HepG2 (cell line): Measurements from ENCODE around the gene CERS6. TPM values are rescaled to one million over a fixed set of nuclear protein-coding genes. Genes with fewer than 3 reads are reported as not detected.

Experiments used
- GABPB1 ChIP-seq: IDR thresholded peaks from 2 replicates; pipeline ENCODE4 v1.6.1; 2016; ENCODE audit warnings: mild to moderate bottlenecking, missing genetic modification reagents, moderate library complexity, missing compliant biosample characterization
- HNRNPL ChIP-seq: fragments of 200-400 bp; formaldehyde crosslinking; IDR thresholded peaks from 2 replicates; pipeline ENCODE4 v1.6.1; 2017; ENCODE audit warnings: mild to moderate bottlenecking, low read depth, low read length
- TCF7L2 ChIP-seq: IDR thresholded peaks from 2 replicates; pipeline ENCODE4 v1.6.1; 2011; ENCODE audit warnings: mild to moderate bottlenecking, low read depth, low read length, moderate library complexity
- ZNF660 ChIP-seq: sonication (generic); formaldehyde crosslinking; IDR thresholded peaks from 2 replicates; pipeline ENCODE4 v1.5.1; 2020; ENCODE audit warnings: mild to moderate bottlenecking, low read depth, missing genetic modification reagents, borderline replicate concordance
- ZNF678 ChIP-seq: sonication (generic); formaldehyde crosslinking; IDR thresholded peaks from 2 replicates; pipeline ENCODE4 v1.4.0; 2020; ENCODE audit warnings: mild to moderate bottlenecking, missing genetic modification reagents
- ZNF891 ChIP-seq: sonication (generic); formaldehyde crosslinking; IDR thresholded peaks from 2 replicates; pipeline ENCODE4 v1.5.0; 2020; ENCODE audit warnings: mild to moderate bottlenecking, missing genetic modification reagents
- polyA plus RNA-seq, 8 experiments: library from polyadenylated mRNA; depleted of rRNA in 3 of 8; stranded (reverse) in 7 of 8; unstranded in 1 of 8; fragments of >200 nt; fragmentation: Illumina TruSeq in 4 of 8; extraction: Trizol in 4 of 8; gene quantifications; 2 replicates each; pipeline versions ENCODE4 v1.2.1 to v1.2.3, GENCODE V29; 2011 to 2016; ENCODE audit warnings: low read depth in 4 of 8, missing spikeins in 1 of 8, mixed read lengths in 1 of 8; ENCODE audit not compliant: insufficient read depth in 1 of 8
- total RNA-seq, 5 experiments: library from RNA; depleted of rRNA; stranded (reverse); fragments of >200 nt; fragmentation: Illumina TruSeq; extraction: Trizol; gene quantifications; 2 replicates each; pipeline ENCODE4 v1.2.3, GENCODE V29; 2016; ENCODE audit warnings: low read depth in 1 of 5
- TF ChIP-seq, protein P1 (sequence below): sonication (generic); formaldehyde crosslinking; IDR thresholded peaks from 2 replicates; pipeline ENCODE4 v1.5.0; 2020; ENCODE audit warnings: mild to moderate bottlenecking, missing genetic modification reagents
- TF ChIP-seq, protein P2 (sequence below): sonication (generic); formaldehyde crosslinking; IDR thresholded peaks from 2 replicates; pipeline ENCODE4 v1.5.0; 2020; ENCODE audit warnings: missing genetic modification reagents
- TF ChIP-seq, protein P3 (sequence below): sonication (generic); formaldehyde crosslinking; IDR thresholded peaks from 2 replicates; pipeline ENCODE4 v1.4.0; 2020; ENCODE audit warnings: missing genetic modification reagents, borderline replicate concordance

The CERS6 gene
- total and polyA plus RNA-seq, 2 of the 13 experiments (the other 11 are each of a cell fraction or from before 2014, with no cell fraction given) = 10.1 to 20.3 TPM

DNA sequence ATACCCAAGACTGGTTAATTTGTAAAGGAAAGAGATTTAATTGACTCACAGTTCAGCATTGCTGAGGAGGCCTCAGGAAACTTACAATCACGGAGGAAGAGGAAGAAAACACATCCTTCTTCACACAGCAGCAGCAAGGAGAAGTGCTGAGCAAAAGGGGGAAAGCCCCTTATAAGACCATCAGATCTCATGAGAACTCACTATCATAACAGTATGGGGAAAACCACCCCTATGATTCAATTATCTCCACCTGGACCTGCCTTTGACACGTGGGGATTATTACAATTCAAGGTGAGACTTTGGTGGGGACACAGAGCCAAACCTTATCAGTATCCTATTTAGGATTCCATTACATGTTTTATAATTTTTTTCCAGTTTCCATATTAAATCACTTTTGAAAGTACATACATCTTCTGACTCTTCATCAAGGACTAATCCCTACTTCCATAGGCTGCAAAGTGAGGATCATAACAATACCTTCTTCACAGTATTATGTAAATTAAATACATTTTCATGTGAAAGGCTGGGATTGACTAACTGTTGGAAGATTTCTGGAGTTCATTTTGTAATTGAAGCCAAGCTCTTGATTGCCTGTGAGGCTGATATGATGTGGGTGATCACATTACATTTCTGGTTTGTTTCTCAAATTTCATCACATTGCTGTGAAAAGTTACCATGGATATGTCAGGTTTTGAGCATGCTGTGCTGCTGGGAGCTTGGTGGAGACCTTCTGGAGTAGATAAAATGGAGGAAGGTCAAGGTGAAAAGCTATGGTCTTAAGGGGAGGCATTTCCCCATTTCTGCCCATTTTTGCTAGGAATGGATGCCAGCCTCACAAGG is 31.7 kb upstream of the CERS6 start (continued):
- TF ChIP-seq, protein P1, sequence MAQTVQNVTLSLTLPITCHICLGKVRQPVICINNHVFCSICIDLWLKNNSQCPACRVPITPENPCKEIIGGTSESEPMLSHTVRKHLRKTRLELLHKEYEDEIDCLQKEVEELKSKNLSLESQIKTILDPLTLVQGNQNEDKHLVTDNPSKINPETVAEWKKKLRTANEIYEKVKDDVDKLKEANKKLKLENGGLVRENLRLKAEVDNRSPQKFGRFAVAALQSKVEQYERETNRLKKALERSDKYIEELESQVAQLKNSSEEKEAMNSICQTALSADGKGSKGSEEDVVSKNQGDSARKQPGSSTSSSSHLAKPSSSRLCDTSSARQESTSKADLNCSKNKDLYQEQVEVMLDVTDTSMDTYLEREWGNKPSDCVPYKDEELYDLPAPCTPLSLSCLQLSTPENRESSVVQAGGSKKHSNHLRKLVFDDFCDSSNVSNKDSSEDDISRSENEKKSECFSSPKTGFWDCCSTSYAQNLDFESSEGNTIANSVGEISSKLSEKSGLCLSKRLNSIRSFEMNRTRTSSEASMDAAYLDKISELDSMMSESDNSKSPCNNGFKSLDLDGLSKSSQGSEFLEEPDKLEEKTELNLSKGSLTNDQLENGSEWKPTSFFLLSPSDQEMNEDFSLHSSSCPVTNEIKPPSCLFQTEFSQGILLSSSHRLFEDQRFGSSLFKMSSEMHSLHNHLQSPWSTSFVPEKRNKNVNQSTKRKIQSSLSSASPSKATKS (CRISPR knock-in tag) = no peak
- TF ChIP-seq ZNF891 (CRISPR knock-in tag) = no peak
- TF ChIP-seq GABPB1 = no peak
- TF ChIP-seq ZNF660 (CRISPR knock-in tag) = no peak
- TF ChIP-seq, protein P2, sequence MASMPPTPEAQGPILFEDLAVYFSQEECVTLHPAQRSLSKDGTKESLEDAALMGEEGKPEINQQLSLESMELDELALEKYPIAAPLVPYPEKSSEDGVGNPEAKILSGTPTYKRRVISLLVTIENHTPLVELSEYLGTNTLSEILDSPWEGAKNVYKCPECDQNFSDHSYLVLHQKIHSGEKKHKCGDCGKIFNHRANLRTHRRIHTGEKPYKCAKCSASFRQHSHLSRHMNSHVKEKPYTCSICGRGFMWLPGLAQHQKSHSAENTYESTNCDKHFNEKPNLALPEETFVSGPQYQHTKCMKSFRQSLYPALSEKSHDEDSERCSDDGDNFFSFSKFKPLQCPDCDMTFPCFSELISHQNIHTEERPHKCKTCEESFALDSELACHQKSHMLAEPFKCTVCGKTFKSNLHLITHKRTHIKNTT (CRISPR knock-in tag) = no peak
- no peak for TF ChIP-seq HNRNPL
- no peak for TF ChIP-seq TCF7L2
- no peak for TF ChIP-seq ZNF678 (CRISPR knock-in tag)
- TF ChIP-seq, protein P3, sequence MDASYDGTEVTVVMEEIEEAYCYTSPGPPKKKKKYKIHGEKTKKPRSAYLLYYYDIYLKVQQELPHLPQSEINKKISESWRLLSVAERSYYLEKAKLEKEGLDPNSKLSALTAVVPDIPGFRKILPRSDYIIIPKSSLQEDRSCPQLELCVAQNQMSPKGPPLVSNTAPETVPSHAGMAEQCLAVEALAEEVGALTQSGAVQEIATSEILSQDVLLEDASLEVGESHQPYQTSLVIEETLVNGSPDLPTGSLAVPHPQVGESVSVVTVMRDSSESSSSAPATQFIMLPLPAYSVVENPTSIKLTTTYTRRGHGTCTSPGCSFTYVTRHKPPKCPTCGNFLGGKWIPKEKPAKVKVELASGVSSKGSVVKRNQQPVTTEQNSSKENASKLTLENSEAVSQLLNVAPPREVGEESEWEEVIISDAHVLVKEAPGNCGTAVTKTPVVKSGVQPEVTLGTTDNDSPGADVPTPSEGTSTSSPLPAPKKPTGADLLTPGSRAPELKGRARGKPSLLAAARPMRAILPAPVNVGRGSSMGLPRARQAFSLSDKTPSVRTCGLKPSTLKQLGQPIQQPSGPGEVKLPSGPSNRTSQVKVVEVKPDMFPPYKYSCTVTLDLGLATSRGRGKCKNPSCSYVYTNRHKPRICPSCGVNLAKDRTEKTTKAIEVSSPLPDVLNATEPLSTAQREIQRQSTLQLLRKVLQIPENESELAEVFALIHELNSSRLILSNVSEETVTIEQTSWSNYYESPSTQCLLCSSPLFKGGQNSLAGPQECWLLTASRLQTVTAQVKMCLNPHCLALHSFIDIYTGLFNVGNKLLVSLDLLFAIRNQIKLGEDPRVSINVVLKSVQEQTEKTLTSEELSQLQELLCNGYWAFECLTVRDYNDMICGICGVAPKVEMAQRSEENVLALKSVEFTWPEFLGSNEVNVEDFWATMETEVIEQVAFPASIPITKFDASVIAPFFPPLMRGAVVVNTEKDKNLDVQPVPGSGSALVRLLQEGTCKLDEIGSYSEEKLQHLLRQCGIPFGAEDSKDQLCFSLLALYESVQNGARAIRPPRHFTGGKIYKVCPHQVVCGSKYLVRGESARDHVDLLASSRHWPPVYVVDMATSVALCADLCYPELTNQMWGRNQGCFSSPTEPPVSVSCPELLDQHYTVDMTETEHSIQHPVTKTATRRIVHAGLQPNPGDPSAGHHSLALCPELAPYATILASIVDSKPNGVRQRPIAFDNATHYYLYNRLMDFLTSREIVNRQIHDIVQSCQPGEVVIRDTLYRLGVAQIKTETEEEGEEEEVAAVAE (CRISPR knock-in tag) = no peak
- TF ChIP-seq, all 625 proteins: peak for 0
